ENCODE measurements around the gene VAV2.
"Not testable (repeated sequence)": the region's sequence is repeated elsewhere in the genome, so short reads cannot be mapped to it uniquely, and the experiment has no call there.

VAV2 gene

GRCh38 chr9:133754187-133754586, 237.9 kb downstream of the VAV2 start:
- Histone ChIP-seq H3K9me3 (ENCODE audit: insufficient read depth, low read depth, low read length) (peaks cover 3% of the 10 kb centered on the region), H3K4me3 (ENCODE audit: low read length) (no peak overlapping the region), H3K36me3 (ENCODE audit: insufficient read depth, low read length) (no peaks in the 10 kb centered on the region), H3K9ac (ENCODE audit: low read depth, low read length) (no peak overlapping the region), H3K27me3 (ENCODE audit: insufficient read depth, low read length) (no peaks in the 10 kb centered on the region), H3K4me1 (ENCODE audit: insufficient read depth, low read length) (no peaks in the 10 kb centered on the region), H3K27ac (ENCODE audit: low read depth, low read length) (no peak overlapping the region)
- 95% methylated on average over 6 of the region's 6 CpGs for WGBS

- Histone ChIP-seq H3K27me3 (ENCODE audit: insufficient read depth, low read length) (no peaks in the 10 kb centered on the region), H3K9ac (ENCODE audit: low read depth, low read length) (no peak overlapping the region), H3K9me3 (ENCODE audit: insufficient read depth, low read depth, low read length) (peaks cover 3% of the 10 kb centered on the region), H3K4me1 (ENCODE audit: insufficient read depth, low read length) (no peaks in the 10 kb centered on the region), H3K27ac (ENCODE audit: low read depth, low read length) (no peak overlapping the region), H3K4me3 (ENCODE audit: low read length) (no peak overlapping the region), H3K36me3 (ENCODE audit: insufficient read depth, low read length) (no peaks in the 10 kb centered on the region)
- WGBS: 85% methylated on average over 9 of the region's 9 CpGs
Observed at GRCh38 chr9:133752739-133753446, 239.2 kb downstream of the VAV2 start.

- Histone ChIP-seq H3K9me3 (ENCODE audit: insufficient read depth, low read depth, low read length) (peaks cover 3% of the 10 kb centered on the region), H3K4me3 (ENCODE audit: low read length) (no peak overlapping the region), H3K27me3 (ENCODE audit: insufficient read depth, low read length) (no peaks in the 10 kb centered on the region), H3K27ac (ENCODE audit: low read depth, low read length) (no peak overlapping the region), H3K36me3 (ENCODE audit: insufficient read depth, low read length) (no peaks in the 10 kb centered on the region), H3K4me1 (ENCODE audit: insufficient read depth, low read length) (no peaks in the 10 kb centered on the region), H3K9ac (ENCODE audit: low read depth, low read length) (no peak overlapping the region)
- 91% methylated on average over 9 of the region's 9 CpGs for WGBS
Observed at GRCh38 chr9:133750982-133751649, 241.0 kb downstream of the VAV2 start.

GRCh38 chr9:133747309-133747708, 244.8 kb downstream of the VAV2 start:
- H3K27me3 ChIP-seq (ENCODE audit: insufficient read depth, low read length): no peaks in the 10 kb centered on the region
- no peak overlapping the region for H3K4me3 ChIP-seq (ENCODE audit: low read length)
- no peaks in the 10 kb centered on the region for H3K4me1 ChIP-seq (ENCODE audit: insufficient read depth, low read length)

GRCh38 chr9:133744528-133744927, 247.6 kb downstream of the VAV2 start:
- not testable (repeated sequence) for H3K36me3 ChIP-seq (ENCODE audit: insufficient read depth, low read length); H3K27ac ChIP-seq (ENCODE audit: low read depth, low read length); H3K4me3 ChIP-seq (ENCODE audit: low read length); H3K9ac ChIP-seq (ENCODE audit: low read depth, low read length); H3K4me1 ChIP-seq (ENCODE audit: insufficient read depth, low read length); H3K9me3 ChIP-seq (ENCODE audit: insufficient read depth, low read depth, low read length); H3K27me3 ChIP-seq (ENCODE audit: insufficient read depth, low read length)
- 94% methylated on average over 29 of the region's 31 CpGs for WGBS

More at GRCh38 chr9:133747309-133747708, 244.8 kb downstream of the VAV2 start:
- H3K9ac ChIP-seq (ENCODE audit: low read depth, low read length): no peak overlapping the region
- H3K27ac ChIP-seq (ENCODE audit: low read depth, low read length): no peak overlapping the region
- no peaks in the 10 kb centered on the region for H3K9me3 ChIP-seq (ENCODE audit: insufficient read depth, low read depth, low read length)
- no peaks in the 10 kb centered on the region for H3K36me3 ChIP-seq (ENCODE audit: insufficient read depth, low read length)

GRCh38 chr9:133742849-133743444, 249.2 kb downstream of the VAV2 start:
- H3K9me3 ChIP-seq (ENCODE audit: insufficient read depth, low read depth, low read length): no peaks in the 10 kb centered on the region
- peaks cover 7% of the 10 kb centered on the region for H3K4me1 ChIP-seq (ENCODE audit: insufficient read depth, low read length)
- no peaks in the 10 kb centered on the region for H3K36me3 ChIP-seq (ENCODE audit: insufficient read depth, low read length)
- WGBS: 21% methylated on average over 8 of the region's 8 CpGs
- no peak overlapping the region for H3K27ac ChIP-seq (ENCODE audit: low read depth, low read length)
- no peak overlapping the region for H3K9ac ChIP-seq (ENCODE audit: low read depth, low read length)
- no peaks in the 10 kb centered on the region for H3K27me3 ChIP-seq (ENCODE audit: insufficient read depth, low read length)
- no peak overlapping the region for H3K4me3 ChIP-seq (ENCODE audit: low read length)

- H3K27me3 ChIP-seq (ENCODE audit: insufficient read depth, low read length): no peaks in the 10 kb centered on the region
- no peak overlapping the region for H3K27ac ChIP-seq (ENCODE audit: low read depth, low read length)
- H3K9me3 ChIP-seq (ENCODE audit: insufficient read depth, low read depth, low read length): no peaks in the 10 kb centered on the region
- no peak overlapping the region for H3K4me3 ChIP-seq (ENCODE audit: low read length)
- peaks cover 13% of the 10 kb centered on the region for H3K4me1 ChIP-seq (ENCODE audit: insufficient read depth, low read length)
- H3K36me3 ChIP-seq (ENCODE audit: insufficient read depth, low read length): no peaks in the 10 kb centered on the region
- no peak overlapping the region for H3K9ac ChIP-seq (ENCODE audit: low read depth, low read length)
- 93% methylated on average over 7 of the region's 7 CpGs for WGBS
Observed at GRCh38 chr9:133742251-133742650, 249.9 kb downstream of the VAV2 start.

GRCh38 chr9:133741716-133742115, 250.4 kb downstream of the VAV2 start:
- H3K9me3 ChIP-seq (ENCODE audit: insufficient read depth, low read depth, low read length): no peaks in the 10 kb centered on the region
- no peak overlapping the region for H3K27ac ChIP-seq (ENCODE audit: low read depth, low read length)
- no peak overlapping the region for H3K9ac ChIP-seq (ENCODE audit: low read depth, low read length)
- no peak overlapping the region for H3K4me3 ChIP-seq (ENCODE audit: low read length)
- peaks cover 13% of the 10 kb centered on the region for H3K4me1 ChIP-seq (ENCODE audit: insufficient read depth, low read length)
- H3K27me3 ChIP-seq (ENCODE audit: insufficient read depth, low read length): no peaks in the 10 kb centered on the region
- no peaks in the 10 kb centered on the region for H3K36me3 ChIP-seq (ENCODE audit: insufficient read depth, low read length)
- 93% methylated on average over 14 of the region's 14 CpGs for WGBS

GRCh38 chr9:133740911-133741310, 251.2 kb downstream of the VAV2 start:
- Histone ChIP-seq H3K9me3 (ENCODE audit: insufficient read depth, low read depth, low read length) (no peaks in the 10 kb centered on the region), H3K36me3 (ENCODE audit: insufficient read depth, low read length) (no peaks in the 10 kb centered on the region), H3K27me3 (ENCODE audit: insufficient read depth, low read length) (no peaks in the 10 kb centered on the region), H3K4me1 (ENCODE audit: insufficient read depth, low read length) (peaks cover 13% of the 10 kb centered on the region), H3K4me3 (ENCODE audit: low read length) (no peak overlapping the region), H3K9ac (ENCODE audit: low read depth, low read length) (no peak overlapping the region), H3K27ac (ENCODE audit: low read depth, low read length) (no peak overlapping the region)
- WGBS: 91% methylated on average over 8 of the region's 8 CpGs

- Histone ChIP-seq H3K9ac (ENCODE audit: low read depth, low read length) (no peak overlapping the region), H3K9me3 (ENCODE audit: insufficient read depth, low read depth, low read length) (no peaks in the 10 kb centered on the region), H3K4me3 (ENCODE audit: low read length) (no peak overlapping the region), H3K4me1 (ENCODE audit: insufficient read depth, low read length) (peaks cover 20% of the 10 kb centered on the region), H3K27me3 (ENCODE audit: insufficient read depth, low read length) (no peaks in the 10 kb centered on the region), H3K27ac (ENCODE audit: low read depth, low read length) (no peak overlapping the region), H3K36me3 (ENCODE audit: insufficient read depth, low read length) (no peaks in the 10 kb centered on the region)
- WGBS: 90% methylated on average over 17 of the region's 17 CpGs
Observed at GRCh38 chr9:133739408-133740280, 252.5 kb downstream of the VAV2 start.

Data from HUES64 (cell line).